GM10266 (cell line): ENCODE measurements around the gene FKBP7.

ENCODE experiments used
- DNase-seq: peaks from one replicate; pipeline ENCODE4 v3.0.0; 2012; ENCODE audit errors: extremely low spot score
- CTCF ChIP-seq: IDR thresholded peaks from 2 replicates; pipeline ENCODE4 v1.5.1; 2012; ENCODE audit warnings: mild to moderate bottlenecking, low read depth; ENCODE audit not compliant: control insufficient read depth, insufficient read depth; ENCODE audit errors: missing control alignments

Gene FKBP7

GRCh38 chr2:178415979-178416378 lies 62.4 kb downstream of the FKBP7 start:
- no peak for DNase-seq
- no peak for TF ChIP-seq CTCF

- TF ChIP-seq CTCF, result peak; percentile 96
- peak; percentile 77 for DNase-seq
Measured at GRCh38 chr2:178414266-178415247, 63.8 kb downstream of the FKBP7 start.
